ENCODE data around the gene MOCOS. TPM values are rescaled to one million over a fixed set of nuclear protein-coding genes. Genes with fewer than 3 reads are reported as not detected.

MOCOS gene
- total RNA-seq, 1 experiment from 2014 or later = 5.1 TPM

- Histone ChIP-seq H3K4me2 (ENCODE audit: low read length) (no peak overlapping the region), H3K79me2 (ENCODE audit: low read length) (no peaks in the 10 kb centered on the region), H3K27ac (ENCODE audit: low read length) (no peak overlapping the region), H4K20me1 (ENCODE audit: low read length) (no peaks in the 10 kb centered on the region), H3K36me3 (ENCODE audit: low read depth, low read length) (peaks cover 7% of the 10 kb centered on the region; the same call in 1 of the 2 replicates), H3K9me2 (replicated peaks; ENCODE audit: low read length) (no peaks in the 10 kb centered on the region), H3F3A (ENCODE audit: low read length, unreplicated experiment) (no peaks in the 10 kb centered on the region), H3K4me3 (ENCODE audit: low read length) (no peak overlapping the region), H3K27me3 (ENCODE audit: low read length) (no peaks in the 10 kb centered on the region), H2AFZ (ENCODE audit: low read length) (no peak overlapping the region), H3K4me1 (ENCODE audit: insufficient read depth, low read length) (no peaks in the 10 kb centered on the region), H3K9ac (ENCODE audit: low read length) (no peak overlapping the region), H3K9me3 (ENCODE audit: low read length) (no peaks in the 10 kb centered on the region)
- DNase-seq (no peak), ATAC-seq (no peak)
- ChIA-PET CTCF (no interaction called here), POLR2A (ENCODE audit: unreplicated experiment) (no interaction called here)
- BruUV-seq (replicated peaks) = no TSS peak
- intact Hi-C loops (cut with micrococcal nuclease) = no loop called here
- TF ChIP-seq EZH2 (IDR thresholded peaks at IDR 0.05; ENCODE audit: low read length, unreplicated experiment) (no peak), CTCF (conservative IDR thresholded peaks at IDR 0.05; ENCODE audit: low read depth, low read length) (no peak), EZH2phosphoT487 (IDR thresholded peaks at IDR 0.05; ENCODE audit: borderline replicate concordance, low read length) (no peak)
These were observed 44.5 kb upstream of the MOCOS start for GRCh38 chr18:36142751-36143150.

- peaks cover 3% of the 10 kb centered on the region; the same call in 1 of the 2 replicates for H3K36me3 ChIP-seq (ENCODE audit: low read depth, low read length)
- H3K4me2 ChIP-seq (ENCODE audit: low read length) = no peak overlapping the region
- CTCF ChIA-PET = no interaction called here
- no peaks in the 10 kb centered on the region for H3K9me3 ChIP-seq (ENCODE audit: low read length)
- H3K27ac ChIP-seq (ENCODE audit: low read length) = no peak overlapping the region
- no peak overlapping the region for H2AFZ ChIP-seq (ENCODE audit: low read length)
- intact Hi-C loops (cut with micrococcal nuclease) = no loop called here
- H3K9ac ChIP-seq (ENCODE audit: low read length) = no peak overlapping the region
- no peaks in the 10 kb centered on the region for H3K4me1 ChIP-seq (ENCODE audit: insufficient read depth, low read length)
- DNase-seq (no peak), ATAC-seq (no peak)
- H3K27me3 ChIP-seq (ENCODE audit: low read length) = no peaks in the 10 kb centered on the region
- no peaks in the 10 kb centered on the region for H3K9me2 ChIP-seq (replicated peaks; ENCODE audit: low read length)
- TF ChIP-seq EZH2phosphoT487 (IDR thresholded peaks at IDR 0.05; ENCODE audit: borderline replicate concordance, low read length) (no peak), EZH2 (IDR thresholded peaks at IDR 0.05; ENCODE audit: low read length, unreplicated experiment) (no peak)
- POLR2A ChIA-PET (ENCODE audit: unreplicated experiment) = no interaction called here
- no peak overlapping the region for H3K4me3 ChIP-seq (ENCODE audit: low read length)
- no TSS peak for BruUV-seq (replicated peaks)
- no peaks in the 10 kb centered on the region for H4K20me1 ChIP-seq (ENCODE audit: low read length)
- H3K79me2 ChIP-seq (ENCODE audit: low read length) = no peaks in the 10 kb centered on the region
- H3F3A ChIP-seq (ENCODE audit: low read length, unreplicated experiment) = no peaks in the 10 kb centered on the region
These were observed 43.9 kb upstream of the MOCOS start for GRCh38 chr18:36143391-36143790.

- Histone ChIP-seq H3K27me3 (ENCODE audit: low read length) (no peaks in the 10 kb centered on the region), H3K9me3 (ENCODE audit: low read length) (no peaks in the 10 kb centered on the region), H3K79me2 (ENCODE audit: low read length) (no peaks in the 10 kb centered on the region), H3K36me3 (ENCODE audit: low read depth, low read length) (peaks cover 3% of the 10 kb centered on the region; the same call in 1 of the 2 replicates), H3K9me2 (replicated peaks; ENCODE audit: low read length) (no peaks in the 10 kb centered on the region), H3F3A (ENCODE audit: low read length, unreplicated experiment) (no peaks in the 10 kb centered on the region), H2AFZ (ENCODE audit: low read length) (no peak overlapping the region), H4K20me1 (ENCODE audit: low read length) (no peaks in the 10 kb centered on the region), H3K27ac (ENCODE audit: low read length) (no peak overlapping the region), H3K4me2 (ENCODE audit: low read length) (no peak overlapping the region), H3K4me3 (ENCODE audit: low read length) (no peak overlapping the region), H3K4me1 (ENCODE audit: insufficient read depth, low read length) (no peaks in the 10 kb centered on the region), H3K9ac (ENCODE audit: low read length) (no peak overlapping the region)
- ATAC-seq (no peak), DNase-seq (no peak)
- BruUV-seq (replicated peaks) = no TSS peak
- intact Hi-C loops (cut with micrococcal nuclease) = no loop called here
- TF ChIP-seq EZH2 (IDR thresholded peaks at IDR 0.05; ENCODE audit: low read length, unreplicated experiment) (no peak), EZH2phosphoT487 (IDR thresholded peaks at IDR 0.05; ENCODE audit: borderline replicate concordance, low read length) (no peak), CTCF (conservative IDR thresholded peaks at IDR 0.05; ENCODE audit: low read depth, low read length) (no peak)
- POLR2A ChIA-PET (ENCODE audit: unreplicated experiment) = no interaction called here
- CTCF ChIA-PET = no interaction called here
These were observed 37.6 kb upstream of the MOCOS start for GRCh38 chr18:36149514-36150289.
